Activated CD4-positive, alpha-beta T cell treated with anti-CD3 and anti-CD28 coated beads, Interleukin-2, amount 50 U/mL, for 4 hours (primary cell): ENCODE measurements around the gene ZNF33A.
"Not testable (repeated sequence)": the region's sequence is repeated elsewhere in the genome, so short reads cannot be mapped to it uniquely, and the experiment has no call there.

Experiments used
- DNase-seq, 2 experiments: peaks; one replicate each; pipeline ENCODE4 v3.0.0-alpha.2; 2020

The ZNF33A gene

DNA sequence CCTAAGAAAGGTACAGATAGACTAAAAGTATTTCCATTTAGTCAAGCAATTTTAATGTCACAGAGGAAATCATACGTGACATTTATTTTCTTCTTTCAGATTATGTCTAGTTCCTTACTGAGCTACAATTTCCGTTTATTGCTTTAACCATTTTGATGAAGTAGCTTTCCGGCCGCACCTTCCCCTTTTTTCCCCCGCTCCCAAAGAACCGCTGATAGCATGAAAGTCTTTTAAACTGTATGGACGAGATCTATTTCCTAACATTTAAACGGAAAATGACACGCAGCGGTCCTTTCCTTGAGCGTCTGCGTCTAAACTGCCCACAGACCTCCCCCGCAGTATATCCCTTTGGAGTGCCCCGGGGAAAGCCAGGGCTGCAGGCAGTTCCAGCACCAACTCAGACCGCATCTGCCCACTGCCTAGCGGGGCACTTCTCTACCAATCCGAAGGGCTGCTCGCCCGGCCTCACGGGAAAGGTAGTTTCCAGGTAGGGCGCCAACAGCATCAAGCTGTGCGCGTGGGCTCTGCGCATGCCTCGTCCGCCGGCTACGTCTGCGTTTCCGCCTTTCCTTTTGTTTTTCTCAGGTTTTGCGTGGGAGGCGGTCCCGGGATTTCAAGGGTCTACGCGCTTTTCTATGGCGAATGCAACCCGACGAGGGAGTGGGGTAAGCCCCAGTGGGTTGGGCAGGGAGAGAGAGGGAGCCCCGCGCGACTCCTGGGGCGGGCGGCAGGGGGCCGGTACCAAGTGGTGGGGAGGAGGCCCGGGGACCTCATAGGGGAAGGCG is at the start of gene ZNF33A:
Gene ZNF33A (plus strand): TSS at position 557 of the 785 bp plus-strand sequence. CDS start 1,667 bp downstream, outside the sequence.
- peak; percentile 87 to 88 for DNase-seq

DNA sequence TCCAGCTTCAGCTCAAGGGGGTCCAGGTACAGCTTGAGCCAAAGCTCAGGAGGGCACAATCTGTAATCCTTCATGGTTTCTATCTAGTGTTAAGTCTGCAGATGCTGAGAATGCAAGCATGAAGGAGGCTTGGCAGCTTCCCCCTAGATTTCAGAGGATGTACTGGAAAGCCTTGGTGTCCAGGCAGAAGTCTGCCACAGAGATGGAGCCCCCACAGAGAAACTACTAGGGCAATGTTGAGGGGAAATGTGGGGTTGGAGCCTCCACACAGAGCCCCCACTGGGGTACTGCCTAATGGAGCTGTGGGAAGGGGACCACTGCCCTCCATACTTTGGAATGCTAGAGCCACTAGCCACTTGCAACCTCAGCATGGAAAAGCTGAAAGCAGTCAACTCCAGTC is 45.5 kb upstream of the ZNF33A start:
- DNase-seq = no peak

DNA sequence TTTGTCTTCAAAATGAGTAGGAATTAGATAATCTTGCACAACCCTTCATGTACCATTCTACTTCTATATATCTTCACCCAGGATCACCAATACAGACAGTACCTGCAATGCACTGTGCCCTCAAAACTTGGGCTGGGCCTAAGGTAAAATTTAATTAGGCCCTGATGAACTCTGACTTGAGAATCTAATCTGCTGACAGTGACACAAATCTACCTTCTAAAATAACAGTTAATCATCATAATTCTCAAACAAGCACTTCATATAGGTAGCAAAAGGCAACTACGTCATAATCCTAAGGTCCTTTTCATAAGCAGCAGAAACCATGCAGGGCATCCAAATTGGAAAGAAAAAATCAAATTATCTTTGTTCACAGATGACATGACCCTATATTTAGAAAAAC is 38.1 kb upstream of the ZNF33A start:
- DNase-seq = no peak

DNA sequence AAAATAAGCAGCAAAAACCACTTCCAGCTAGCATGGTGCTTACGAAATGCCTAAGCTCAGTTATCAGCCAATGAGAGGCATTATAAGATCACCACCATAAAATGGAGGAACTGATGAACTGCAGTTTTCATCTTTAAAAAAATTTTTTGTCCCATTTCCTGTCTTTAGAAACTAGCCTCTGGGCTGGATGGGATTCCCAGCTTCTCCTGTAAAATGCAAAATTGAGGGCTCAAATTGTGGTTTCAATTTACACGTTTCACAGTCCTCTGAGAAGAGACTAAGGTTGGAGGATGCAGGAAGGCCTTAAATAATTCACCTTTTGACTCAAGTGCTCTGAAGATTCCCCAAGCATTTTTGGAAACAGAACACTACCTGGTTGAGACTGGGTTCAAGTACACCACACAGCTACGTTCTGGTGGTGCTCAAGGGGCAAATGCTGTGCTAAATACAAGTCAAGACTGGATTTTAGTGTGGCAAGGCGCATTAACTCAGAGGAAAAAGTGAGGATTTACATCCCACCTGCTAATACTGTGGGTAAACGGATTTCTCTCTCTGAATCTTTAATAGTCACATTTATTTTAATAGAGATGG is 35.0 kb upstream of the ZNF33A start:
- DNase-seq = no peak

DNA sequence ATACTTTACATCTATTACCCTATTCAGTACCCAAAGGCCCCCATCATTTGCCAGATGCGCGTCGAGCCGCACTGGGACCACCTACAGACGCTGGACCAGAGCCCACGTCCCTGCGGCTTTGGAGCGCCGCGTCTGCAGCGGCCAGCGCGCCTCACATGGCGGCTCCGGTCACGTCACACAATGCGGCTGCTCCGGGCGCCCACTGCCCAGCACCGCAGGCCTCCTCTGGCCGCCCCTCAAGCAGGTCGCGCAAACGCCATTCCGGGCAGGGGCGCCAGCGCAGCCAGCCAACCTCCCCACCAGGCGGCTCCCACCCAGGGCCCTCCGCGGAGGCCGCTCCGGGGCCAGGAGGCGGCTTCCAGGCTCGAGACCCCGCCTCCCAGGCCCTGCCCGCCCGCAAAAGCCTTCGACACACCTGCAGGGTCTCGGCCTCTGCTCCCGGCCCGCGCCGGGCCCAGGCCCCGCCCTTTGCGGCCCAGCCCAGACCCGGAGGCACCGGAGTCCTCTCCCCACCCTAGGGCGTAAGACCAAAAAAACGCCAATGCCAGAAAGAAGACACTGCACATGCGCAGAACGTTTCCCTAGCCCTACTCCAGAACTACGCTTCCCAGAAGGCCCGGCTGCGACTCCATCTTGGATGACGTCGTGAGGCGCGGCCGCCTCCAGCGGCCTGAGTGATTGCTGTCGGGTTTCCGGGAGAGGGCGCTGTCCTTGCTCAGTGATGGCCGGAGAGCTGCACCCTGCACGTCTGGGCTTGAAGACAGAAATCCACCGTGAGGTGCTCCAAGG is 34.2 kb upstream of the ZNF33A start, which contains the start of gene ZNF25:
Gene ZNF25 (minus strand): TSS at position 557 of the 789 bp plus-strand sequence. CDS start 4,925 bp downstream, outside the sequence.
- DNase-seq = peak; percentile 96 to 98

DNA sequence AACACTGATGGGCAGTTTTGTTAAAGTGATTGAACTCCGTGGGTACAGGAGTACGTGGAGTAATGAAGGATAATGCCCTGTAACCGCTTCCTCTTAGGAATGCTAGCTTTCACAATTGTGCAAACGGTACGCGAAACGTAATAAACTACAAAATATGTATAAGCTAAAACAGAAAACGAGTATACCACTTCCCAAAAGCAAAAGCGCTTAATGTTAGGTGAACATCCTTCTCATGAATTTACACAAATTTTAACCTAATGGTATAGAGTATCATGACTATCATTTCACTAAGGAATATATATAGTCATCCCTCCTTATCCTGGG is 33.6 kb upstream of the ZNF33A start:
- no peak for DNase-seq

DNA sequence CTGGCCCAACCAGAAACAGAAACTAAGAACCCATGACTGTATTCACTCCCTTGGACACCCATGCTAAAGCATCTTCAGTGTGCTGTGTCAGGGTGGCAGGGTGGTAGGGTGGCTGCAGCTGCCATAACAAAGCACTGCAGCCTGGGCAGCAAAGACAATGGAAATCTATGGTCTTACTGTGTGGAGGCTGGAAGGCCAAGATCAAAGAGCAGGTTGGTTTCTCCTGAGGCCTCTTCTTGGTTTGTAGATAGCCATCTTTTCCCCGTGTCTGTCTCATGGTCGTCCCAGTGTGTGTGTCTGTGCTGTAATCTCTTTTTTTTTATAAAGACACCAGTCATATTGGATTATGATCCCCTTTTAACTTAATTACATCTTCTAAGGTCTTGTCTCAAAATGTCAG is 18.8 kb upstream of the ZNF33A start:
- DNase-seq = no peak

DNA sequence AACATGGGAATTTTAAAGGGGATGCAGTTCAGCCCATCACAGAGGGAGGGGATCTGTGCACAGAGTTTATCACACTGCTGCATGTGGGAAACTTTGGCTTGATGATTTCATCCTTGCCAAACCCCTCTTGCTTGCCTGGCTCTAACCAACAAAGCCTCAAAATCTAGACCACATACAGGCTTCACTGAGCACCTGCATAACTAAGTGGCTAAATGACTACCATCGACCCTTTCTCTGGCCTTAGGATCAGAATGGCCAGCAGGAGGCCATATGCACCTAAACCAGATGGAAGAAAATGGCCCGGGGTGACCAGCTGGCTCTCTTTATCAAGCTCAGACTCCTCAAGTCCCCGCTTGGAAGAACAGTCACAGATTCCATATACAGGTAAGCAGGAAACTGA is 18.4 kb upstream of the ZNF33A start:
- no peak for DNase-seq

DNA sequence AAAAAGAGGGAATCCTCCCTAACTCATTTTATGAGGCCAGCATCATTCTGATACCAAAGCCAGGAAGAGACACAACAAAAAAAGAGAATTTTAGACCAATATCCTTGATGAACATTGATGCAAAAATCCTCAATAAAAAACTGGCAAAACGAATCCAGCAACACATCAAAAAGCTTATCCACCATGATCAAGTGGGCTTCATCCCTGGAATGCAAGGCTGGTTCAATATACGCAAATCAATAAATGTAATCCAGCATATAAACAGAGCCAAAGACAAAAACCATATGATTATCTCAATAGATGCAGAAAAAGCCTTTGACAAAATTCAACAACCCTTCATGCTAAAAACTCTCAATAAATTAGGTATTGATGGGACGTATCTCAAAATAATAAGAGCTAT is 11.6 kb upstream of the ZNF33A start:
- DNase-seq = not testable (repeated sequence)

DNA sequence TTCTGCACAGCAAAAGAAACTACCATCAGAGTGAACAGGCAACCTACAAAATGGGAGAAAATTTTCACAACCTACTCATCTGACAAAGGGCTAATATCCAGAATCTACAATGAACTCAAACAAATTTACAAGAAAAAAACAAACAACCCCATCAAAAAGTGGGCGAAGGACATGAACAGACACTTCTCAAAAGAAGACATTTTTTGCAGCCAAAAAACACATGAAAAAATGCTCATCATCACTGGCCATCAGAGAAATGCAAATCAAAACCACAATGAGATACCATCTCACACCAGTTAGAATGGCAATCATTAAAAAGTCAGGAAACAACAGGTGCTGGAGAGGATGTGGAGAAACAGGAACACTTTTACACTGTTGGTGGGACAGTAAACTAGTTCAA is 10.0 kb upstream of the ZNF33A start:
- DNase-seq = not testable (repeated sequence)

DNA sequence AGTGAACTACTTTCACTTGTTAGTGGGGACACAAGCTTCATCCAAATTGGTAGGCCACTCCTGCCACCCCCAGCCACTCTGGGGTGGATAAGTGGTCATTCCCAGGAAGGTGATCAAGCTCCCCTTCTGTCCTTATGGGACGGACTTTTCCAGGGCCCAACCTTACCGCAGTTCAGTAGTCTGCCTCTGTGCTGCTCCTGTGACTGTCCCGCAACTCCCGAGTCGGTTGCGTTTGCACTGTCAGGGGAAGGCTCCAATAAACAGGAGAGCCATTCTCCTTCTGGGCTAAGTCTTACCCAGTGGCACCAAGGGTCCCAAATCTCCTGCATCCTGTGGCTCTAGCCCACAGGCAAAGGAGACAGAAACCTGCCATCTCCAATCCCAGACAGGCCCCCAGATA is 7.4 kb upstream of the ZNF33A start:
- no peak for DNase-seq

DNA sequence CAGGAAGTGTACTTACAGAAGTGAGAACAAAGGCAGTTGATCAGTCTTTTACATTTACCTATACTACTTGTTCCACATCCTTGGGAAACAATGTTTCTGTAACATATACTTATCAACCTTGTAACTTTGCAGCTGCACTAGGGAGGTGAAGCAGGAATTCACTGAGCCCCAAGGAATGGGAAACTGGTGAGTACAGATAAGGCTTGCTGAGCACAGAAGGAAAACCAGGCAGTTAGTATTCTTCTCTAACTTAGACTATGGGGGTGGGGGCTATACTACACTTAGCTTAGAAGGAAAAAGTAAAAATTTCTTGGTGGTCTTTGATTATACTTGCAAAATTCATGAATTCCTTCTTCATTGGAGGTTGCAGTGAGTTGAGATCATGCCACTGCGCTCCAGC is 6.9 kb upstream of the ZNF33A start:
- DNase-seq = no peak

DNA sequence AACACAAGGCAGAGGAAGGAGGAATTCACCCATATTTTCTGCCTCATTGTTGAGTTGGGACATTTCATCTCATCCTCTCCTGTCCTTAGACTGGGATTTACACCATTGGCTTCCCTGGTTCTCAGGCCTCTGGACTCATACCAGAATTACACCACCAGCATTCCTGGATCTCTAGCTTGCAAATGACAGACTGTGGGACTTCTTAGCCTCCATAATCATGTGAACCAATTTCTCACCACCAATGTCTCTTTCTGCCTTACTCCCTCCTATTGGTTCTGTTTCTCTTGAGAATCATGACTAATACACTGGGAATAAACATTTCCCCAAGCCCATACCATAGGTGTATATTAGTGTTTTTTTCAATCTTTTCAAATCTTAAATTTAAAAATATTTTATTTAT is 2.9 kb upstream of the ZNF33A start:
- DNase-seq = no peak

DNA sequence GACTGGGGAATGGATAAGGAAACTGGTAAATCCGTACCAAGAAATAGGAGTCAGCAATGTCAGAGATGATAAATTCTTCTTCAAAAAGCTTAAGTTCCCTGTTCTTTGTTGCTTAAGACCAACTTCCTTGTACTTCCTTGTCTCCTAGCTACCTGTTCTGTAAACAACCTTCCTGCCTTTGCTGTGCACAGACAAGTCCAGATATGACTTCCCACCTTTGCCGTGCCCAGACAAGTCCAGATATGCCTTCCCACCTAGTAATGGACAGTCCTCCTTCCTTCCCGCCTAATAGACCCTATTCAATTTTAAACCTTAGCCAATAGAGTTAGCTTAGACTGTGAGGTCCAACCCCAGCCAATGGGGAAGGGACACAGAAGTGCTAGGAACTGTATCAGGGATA is 2.5 kb upstream of the ZNF33A start:
- no peak for DNase-seq

DNA sequence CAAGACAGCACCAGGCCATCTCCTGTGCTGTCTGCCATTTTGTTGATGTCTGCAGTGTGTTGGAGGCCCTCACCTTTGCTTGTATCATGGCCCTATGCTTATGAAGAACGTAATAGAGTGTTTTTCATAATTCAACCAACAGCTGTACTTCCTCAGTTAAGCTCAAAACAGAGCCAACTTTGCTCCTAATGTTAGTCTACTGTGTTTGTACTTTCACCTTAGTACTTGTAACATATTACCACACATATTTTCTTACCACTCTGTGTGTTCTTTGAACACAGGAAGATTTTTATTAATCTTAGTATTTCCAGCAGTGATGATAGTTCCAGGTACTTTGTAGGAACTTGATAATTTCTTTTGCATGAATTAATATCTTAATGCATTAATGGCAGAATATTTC is 5.9 kb downstream of the ZNF33A start:
- DNase-seq = no peak

DNA sequence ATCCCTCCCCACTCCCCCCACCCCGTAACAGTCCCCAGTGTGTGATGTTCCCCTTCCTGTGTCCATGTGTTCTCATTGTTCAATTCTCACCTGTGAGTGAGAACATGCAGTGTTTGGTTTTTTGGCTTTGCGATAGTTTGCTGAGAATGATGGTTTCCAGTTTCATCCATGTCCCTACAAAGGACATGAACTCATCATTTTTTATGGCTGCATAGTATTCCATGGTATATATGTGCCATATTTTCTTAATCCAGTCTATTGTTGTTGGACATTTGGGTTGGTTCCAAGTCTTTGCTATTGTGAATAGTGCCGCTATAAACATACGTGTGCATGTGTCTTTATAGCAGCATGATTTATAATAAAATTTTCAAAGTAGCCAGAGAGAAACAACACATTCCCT is 8.6 kb downstream of the ZNF33A start:
- not testable (repeated sequence) for DNase-seq

DNA sequence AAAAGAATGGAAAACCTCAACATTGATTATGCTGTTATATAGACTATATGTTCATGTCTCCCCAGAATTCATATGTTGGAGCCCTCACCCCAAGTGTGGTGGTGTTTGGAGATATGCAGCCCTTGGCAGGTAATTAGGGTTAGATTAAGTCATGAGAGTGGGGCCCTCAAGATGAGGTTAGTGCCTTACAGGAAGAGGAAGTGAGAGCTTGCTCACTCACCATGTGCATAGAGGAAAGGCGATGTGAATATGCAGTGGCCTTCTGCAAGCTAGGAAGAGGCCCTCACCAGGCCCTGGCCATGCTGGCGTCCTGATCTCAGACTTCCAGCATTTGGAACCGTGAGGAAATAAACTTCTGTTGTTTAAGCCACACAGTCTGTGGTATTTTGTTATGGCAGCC is 14.8 kb downstream of the ZNF33A start:
- no peak for DNase-seq

DNA sequence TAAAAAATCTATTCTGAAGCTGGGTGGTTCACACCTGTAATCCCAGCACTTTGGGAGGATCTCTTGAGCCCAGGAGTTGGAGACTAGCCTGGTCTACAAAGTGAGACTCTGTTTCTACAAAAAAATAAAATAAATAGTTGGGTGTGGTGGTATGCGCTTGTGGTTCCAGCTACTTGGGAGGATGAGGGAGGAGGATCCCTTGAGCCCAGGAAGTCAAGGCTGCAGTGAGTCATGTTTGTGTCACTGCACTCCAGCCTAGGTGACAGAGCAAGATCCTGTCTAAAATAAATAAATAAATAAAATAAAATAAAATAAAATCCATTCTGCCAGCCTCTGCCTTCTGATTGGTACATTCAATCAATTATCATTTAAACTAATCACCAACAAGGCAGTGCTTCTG is 17.5 kb downstream of the ZNF33A start:
- no peak for DNase-seq

DNA sequence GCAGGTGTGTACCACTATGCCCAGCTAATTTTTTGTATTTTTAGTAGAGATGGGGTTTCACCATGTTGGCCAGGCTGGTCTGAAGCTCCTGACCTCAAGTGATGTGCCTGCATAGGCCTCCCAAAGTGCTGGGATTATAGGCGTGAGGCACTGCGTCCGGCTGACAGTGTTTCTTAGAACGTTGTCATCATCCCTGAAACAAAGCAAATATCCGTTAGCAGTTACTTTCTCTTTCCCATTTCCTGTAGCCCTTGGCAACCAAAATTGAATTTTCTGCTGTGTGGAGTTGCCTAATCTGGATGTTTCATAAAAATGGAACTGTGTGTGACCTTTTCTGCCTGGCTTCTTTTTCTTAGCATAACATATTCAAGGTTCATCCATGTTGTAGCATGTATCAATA is 22.4 kb downstream of the ZNF33A start:
- no peak for DNase-seq

DNA sequence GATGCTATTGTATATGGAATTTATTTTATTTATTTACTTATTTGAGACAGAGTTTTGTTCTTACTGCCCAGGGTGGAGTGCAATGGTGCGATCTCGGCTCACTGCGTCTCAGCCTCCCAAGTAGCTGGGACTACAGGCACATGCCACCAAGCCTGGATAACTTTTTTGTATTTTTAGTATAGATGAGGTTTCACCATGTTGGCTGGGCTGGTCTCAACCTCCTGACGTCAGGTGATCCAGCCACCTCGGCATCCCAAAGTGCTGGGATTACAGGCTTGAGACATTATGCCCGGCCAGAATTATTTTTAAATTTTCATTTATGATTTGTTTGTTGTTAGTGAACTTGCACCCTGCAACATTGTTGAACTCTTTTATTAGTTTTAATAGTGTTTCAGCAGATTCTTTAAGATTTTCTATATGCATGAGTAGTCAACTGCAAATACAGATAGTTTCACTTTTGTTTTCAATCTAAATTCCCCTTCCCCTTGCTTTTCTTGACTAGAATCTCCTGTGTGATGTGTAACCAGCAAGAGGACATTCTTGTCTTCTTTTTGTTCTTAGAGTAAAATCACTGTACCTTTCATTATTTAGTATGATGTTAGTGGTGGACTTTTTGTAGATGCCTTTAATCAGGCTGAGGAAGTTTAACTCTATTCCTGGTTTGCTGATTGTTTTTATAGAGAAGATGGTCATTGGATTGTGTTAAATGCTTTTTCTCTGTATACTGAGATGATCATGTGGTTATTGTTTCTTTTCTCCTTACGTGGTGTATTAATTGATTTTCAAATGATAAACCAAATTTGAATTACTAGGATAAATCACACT is 27.8 kb downstream of the ZNF33A start:
- no peak for DNase-seq

DNA sequence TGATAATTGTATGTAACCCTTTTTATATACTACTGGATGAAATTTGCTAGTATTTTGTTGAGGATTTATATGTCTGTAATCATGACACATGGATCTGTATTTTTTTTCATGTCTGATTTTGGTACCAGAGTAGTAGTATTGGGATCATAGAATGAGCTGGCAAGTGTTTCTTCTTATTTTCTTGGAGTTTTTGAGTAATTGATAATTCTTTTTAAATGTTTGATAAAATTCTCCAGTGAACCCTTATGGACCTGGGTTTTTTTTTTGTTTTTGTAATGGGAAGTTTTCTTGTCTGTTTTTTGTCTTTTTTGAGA is 28.4 kb downstream of the ZNF33A start:
- no peak for DNase-seq

DNA sequence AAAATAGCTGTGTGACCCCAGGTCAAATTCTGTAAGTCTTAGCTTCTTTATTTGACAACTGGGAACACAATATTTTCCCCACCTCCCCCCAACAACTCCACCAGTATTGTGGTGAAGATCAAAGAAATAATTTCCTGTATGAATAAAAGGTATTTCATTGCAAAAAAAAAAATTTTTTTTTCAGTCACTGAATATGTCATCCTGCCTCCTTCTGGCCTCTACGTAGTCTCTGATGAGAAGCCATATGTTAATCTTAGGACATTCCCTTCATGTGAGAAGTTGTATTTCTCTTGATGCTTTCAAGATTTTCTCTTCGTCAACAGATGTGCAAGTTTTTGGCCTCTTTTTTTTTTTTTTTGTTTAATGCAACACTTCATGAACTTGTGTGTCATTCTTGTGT is 33.0 kb downstream of the ZNF33A start:
- no peak for DNase-seq

DNA sequence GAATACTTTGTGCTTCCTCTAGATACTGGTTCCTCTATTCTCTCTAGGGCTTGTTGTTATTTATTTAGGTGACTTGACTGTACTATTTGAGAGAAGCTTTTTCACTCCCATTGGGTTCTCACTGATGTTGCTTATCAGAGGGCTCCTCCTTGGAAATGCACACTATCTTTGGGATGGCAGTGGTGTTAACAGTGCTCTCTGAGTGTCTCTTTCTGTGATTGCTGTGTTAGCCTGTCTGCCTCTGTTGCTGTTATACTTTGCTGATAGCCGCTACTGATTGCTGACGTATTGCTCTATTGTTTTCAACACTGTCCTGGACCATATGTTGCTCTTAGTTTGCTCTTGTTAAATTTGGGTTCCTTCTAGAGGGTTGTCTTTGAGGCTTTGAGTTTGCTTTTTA is 34.7 kb downstream of the ZNF33A start:
- no peak for DNase-seq
